ENCODE results near the gene CST4.
"Not testable (repeated sequence)": the region's sequence is repeated elsewhere in the genome, so short reads cannot be mapped to it uniquely, and the experiment has no call there.

CST4 gene

GRCh38 chr20:23686046-23686750 is 2.6 kb downstream of the CST4 start:
- no peak for DNase-seq

GRCh38 chr20:23685529-23685896 is 3.3 kb downstream of the CST4 start:
- DNase-seq, result not testable (repeated sequence)

- DNase-seq, result no peak
These were observed 4.6 kb downstream of the CST4 start for GRCh38 chr20:23684261-23684660.

GRCh38 chr20:23683807-23684206 is 5.0 kb downstream of the CST4 start:
- DNase-seq, result no peak

DNA sequence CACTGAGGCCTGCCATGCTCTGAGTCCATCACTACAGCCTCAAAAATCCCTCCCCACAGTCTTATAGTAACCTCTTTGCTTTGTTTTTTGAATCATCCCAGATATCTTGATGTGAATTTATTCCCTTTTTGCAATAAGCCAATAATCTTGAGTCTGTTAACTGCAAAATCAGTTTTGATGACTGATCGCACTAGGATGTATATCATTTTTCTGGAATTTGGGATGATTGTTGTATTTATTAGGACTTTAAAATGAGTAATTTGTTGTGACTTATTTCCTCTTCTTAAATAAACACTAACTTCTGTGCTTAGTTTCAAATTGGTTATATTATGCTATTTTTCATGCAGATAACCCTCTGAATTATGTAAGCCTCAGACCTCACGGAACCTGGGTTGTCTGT is 5.6 kb downstream of the CST4 start:
- no peak for DNase-seq

DNA sequence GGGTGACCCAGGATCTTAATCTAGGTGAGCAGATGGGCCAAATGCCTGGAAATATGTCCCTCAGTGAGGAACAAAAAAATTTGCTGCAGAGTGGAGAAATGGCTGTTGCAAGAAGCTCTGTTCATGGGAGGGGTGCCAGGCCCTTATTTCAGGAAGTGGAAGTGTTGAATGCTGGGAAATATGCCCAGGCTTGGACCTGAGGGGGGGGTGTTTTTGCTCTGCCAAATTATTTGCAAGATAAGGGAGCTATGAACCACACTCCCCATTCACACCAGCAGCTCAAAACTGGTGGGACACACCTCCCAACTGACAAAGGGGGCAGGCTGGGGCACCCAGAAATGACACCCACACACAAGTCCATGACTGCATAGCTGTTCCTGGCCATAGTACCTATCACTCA is 8.7 kb downstream of the CST4 start:
- DNase-seq, result no peak

GRCh38 chr20:23679133-23680092 is 9.4 kb downstream of the CST4 start:
- no peak for DNase-seq

- DNase-seq, result no peak
These were observed 15.6 kb downstream of the CST4 start for GRCh38 chr20:23673209-23673608.

- no peak for DNase-seq
These were observed 16.7 kb downstream of the CST4 start for GRCh38 chr20:23672158-23672557.

- DNase-seq, result no peak
These were observed 17.4 kb downstream of the CST4 start for GRCh38 chr20:23671479-23671878.

DNA sequence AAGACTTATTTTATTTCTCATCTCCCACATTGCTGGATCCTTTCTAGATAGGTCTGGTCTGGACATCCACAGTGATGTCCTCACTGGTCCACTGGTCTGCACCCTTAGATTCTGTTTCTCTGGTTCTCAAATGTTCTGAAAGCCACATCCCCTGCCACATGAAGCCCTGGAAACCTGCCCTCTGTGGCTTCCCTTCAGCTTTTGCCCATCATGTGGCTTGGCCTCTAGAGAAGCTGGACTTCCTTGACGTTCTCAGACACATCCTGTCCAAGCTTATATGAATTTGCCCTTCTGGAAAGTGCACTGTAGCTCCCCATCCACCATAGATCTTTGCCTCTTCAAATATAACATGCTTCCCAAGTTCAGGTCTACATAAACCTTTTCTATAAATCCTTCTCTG is 18.5 kb downstream of the CST4 start:
- DNase-seq, result no peak

GRCh38 chr20:23669866-23670265 is 19.0 kb downstream of the CST4 start:
- DNase-seq, result no peak

DNA sequence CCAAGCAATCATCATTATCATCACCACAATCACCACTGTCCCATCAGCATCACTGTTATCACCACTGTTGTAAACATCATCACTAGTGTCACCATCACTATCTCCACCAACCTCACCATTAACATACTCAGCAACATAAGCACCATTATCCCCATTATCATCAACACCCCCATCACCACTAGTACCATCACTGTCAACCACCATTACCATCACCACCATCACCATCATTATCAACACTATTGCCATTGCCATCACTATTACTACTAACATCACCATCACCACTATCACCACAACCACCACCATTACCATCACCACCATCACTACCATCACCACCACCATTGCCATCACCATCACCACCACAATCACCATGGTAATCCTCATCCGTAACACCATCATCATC is 19.5 kb downstream of the CST4 start:
- no peak for DNase-seq

DNA sequence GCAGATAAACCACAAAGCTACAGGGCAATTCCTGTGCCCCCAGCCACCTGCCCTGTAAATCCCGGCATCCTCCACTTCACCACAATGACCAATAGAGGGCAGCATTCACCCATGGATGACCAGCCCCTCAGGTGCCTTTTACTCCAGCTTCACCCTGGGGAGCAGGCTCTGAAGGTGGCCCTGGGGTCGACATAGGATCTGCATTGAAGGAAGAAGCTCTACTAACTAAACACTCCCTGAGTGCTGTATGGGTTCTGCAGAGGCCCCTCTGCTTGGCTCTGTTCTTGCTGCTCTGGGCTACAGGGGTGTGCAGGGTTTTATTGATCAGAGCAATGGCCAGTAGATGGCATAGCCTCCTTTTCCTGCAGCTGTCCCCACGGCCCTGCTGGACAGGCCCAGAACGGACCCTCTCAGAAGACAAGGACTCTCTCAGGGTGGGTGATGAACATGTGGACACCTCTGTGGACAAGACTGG is 20.3 kb downstream of the CST4 start:
- DNase-seq, result peak; percentile 32 to 67

DNA sequence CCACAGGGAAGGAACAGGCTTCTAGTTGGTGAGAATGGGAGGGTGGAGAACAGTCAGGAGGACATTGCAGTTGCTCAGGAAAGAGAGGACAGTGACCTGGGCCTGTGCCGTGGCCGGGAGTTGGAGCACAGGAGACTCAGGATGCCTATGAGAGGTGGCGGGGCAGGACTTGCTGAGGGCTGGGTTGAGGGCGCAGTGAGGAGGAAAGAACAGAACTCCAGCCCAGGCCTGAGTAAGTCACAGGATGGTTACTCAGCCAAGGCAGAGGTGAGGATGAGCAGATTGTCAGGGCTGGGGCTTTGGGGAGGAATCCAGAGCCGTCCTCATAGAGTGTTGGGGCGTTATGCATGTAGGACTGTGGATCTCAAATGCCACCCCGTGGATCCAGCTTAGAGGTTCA is 21.2 kb downstream of the CST4 start:
- no peak for DNase-seq

- no peak for DNase-seq
These were observed 22.1 kb downstream of the CST4 start for GRCh38 chr20:23666698-23667097.

DNA sequence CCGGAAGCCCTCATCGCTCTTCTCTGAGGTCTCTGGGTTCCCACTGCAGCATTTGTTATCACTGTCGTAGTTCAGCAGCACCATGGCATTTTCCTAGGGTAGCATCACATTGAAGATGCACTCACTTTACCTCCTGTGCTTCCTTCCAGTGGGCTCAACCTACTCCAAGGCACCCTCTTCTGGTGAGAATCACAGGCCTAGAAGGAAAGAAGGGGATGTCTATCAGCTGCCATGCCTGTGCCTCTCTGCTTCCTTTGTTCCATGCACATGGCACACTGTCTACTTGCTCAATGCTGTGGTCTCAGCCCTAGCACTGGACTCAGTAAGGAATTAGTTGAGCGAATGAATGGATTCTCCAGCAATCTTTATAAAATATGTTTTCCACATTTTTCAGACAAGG is 22.6 kb downstream of the CST4 start:
- DNase-seq, result no peak

DNA sequence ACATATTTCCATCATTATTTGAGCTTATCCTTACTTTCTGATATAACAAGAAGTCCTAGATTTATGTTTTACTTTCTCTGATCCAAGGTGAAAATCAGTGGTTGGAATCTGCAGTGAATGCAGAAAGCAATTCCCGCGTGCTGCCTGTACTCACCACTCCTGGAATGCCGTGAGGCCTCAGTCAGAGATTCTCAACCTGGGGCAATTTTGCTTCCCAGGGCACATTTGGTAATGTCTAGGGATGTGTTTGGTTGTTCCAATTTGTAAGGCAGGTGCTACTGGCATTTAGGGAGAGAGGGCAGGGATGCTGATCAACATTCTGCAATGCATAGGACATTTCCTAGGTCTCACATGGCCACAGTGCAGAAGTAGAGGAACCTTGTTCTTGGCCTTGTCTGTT is 23.9 kb downstream of the CST4 start:
- no peak for DNase-seq

- DNase-seq, result not testable (repeated sequence)
These were observed 24.8 kb downstream of the CST4 start for GRCh38 chr20:23664046-23664445.

GRCh38 chr20:23663180-23663579 is 25.7 kb downstream of the CST4 start:
- DNase-seq, result no peak

GRCh38 chr20:23662276-23662870 is 26.5 kb downstream of the CST4 start:
- no peak for DNase-seq

DNA sequence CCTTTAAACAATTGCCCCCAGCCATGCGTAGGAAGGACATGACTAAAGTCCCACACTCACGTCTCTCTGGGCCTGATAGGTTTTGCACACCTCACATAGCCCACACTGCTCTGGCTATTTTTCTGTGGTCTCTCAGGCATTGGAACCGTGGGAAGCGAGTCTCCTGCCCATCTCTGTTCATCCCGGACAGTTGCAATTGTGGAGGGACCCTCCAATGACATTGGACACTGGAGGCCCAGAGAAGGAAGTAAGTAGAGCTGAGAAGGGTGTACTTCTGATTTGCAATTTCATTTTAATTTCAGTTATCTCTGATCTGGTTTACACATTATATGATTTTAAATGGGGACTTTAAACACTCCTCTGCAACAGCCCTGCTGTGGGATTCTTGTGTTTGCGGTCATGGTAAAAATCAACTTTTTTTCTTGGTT is 27.8 kb downstream of the CST4 start:
- DNase-seq, result no peak

DNA sequence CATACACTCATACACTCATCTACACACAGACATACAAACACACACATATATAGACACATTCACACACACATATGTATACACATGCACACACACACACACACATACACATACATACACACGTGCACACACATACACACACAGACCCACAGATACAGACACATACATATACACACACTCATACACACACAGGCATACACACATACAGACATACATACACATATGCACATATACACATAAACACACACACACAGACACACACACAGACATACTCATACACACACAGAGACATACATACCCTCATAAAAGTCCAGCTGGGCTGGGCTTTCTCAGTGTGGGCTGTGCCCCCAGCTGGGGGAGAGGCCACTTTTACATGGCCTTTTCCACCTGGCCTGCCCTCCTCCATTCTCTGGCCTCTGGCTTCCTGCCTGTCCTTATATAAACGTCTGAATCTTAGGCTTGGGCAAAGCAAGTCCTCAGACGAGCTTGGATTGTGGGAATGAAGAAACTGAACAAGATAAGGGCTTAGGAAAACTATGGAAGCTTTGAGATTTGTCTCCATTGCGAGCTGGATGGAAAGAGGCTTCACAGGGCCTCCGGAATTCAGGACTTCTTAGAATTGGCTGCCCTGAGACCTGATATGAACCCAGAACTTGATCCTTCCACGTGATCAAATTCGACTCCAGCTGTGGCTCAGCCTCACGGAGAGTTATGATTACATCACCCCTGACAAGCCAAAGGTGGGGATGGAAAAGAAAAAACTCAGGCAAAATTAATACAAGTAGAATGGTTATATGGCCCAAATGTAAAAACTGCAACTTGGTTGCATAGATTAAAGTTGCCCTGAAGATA is 28.6 kb downstream of the CST4 start:
- no peak for DNase-seq

All from NCI-H1930 (cell line).